SK-N-MC (cell line): ENCODE measurements around the gene SLC2A9.

Experiments used
- EZH2 ChIP-seq: fragments of 200-600 bp; sonication (generic); IDR thresholded peaks from one replicate; pipeline ENCODE4 v1.6.1; 2017; ENCODE audit warnings: antibody characterized with exemption
- POLR2AphosphoS5 ChIP-seq: IDR thresholded peaks from 2 replicates; pipeline ENCODE4 v1.6.1; 2012; ENCODE audit warnings: mild to moderate bottlenecking, low read depth, low read length, borderline replicate concordance

GRCh38 chr4:9825049-9825448 is 196.2 kb downstream of the SLC2A9 start:
- TF ChIP-seq POLR2AphosphoS5 (no peak), EZH2 (no peak)
